Measurements from ENCODE around the gene OPTN.

- TF ChIP-seq POLR2AphosphoS5 (IDR thresholded peaks at IDR 0.05) (no peak), CTCF (IDR thresholded peaks at IDR 0.05) (no peak)
Observed at GRCh38 chr10:13072339-13072738, 27.6 kb upstream of the OPTN start.

Data from esophagus muscularis mucosa (tissue), 3 donors.